HepG2 (cell line): Measurements from ENCODE around the gene TMEM121. TPM values are rescaled to one million over a fixed set of nuclear protein-coding genes. Genes with fewer than 3 reads are reported as not detected.

Source experiments
- ATAC-seq: fragments of 200-7000 bp; cut with Tn5 transposase; 3 replicates; pipeline ENCODE4 v1.9.1; 2020; ENCODE audit warnings: mild to moderate bottlenecking, moderate library complexity
- BruUV-seq: library from RNA; stranded (reverse); fragments of 400-500 nt; replicated peaks from 2 replicates; lab custom pipeline; 2021; lab: Mats Ljungman, UMichigan
- CTCF ChIA-PET: fragments of 300-600 bp; formaldehyde crosslinking; extraction: SDS; loops from one replicate; lab custom pipeline; 2021; ENCODE audit warnings: low total read pairs, inconsistent platforms, low intra/inter-chr PET ratio; lab: Yijun Ruan, JAX
- POLR2A ChIA-PET: fragments of 350-600 bp; sonication (Branson Sonifier 250); formaldehyde crosslinking; loops from one replicate; lab custom pipeline; 2020; ENCODE audit warnings: antibody characterized with exemption, inconsistent platforms; lab: Yijun Ruan, JAX
- DNase-seq: peaks from one replicate; pipeline ENCODE4 v3.0.0-alpha.2; 2015; ENCODE audit warnings: low spot score
- FAIRE-seq: peaks from 3 replicates; lab custom pipeline; 2011; peaks lifted over from hg19 to GRCh38; lab: Jason Lieb, UNC
- H2AFZ ChIP-seq: one replicate; pipeline ENCODE4 v1.6.1; 2011; ENCODE audit warnings: low read length, inconsistent platforms
- H3K27ac ChIP-seq: fragments of 300-600 bp; 3 replicates; pipeline ENCODE4 v1.8.0; 2011; ENCODE audit warnings: mixed run types, mild to moderate bottlenecking, mixed read lengths, low read length, inconsistent platforms; ENCODE audit not compliant: insufficient read depth; ENCODE audit errors: extremely low read length
- H3K27me3 ChIP-seq, 2 experiments: fragments of 200-600 bp in 1 of 2; 2 replicates in 1 of 2; 3 replicates in 1 of 2; pipeline versions ENCODE4 v1.6.0 to v1.8.0; 2011; ENCODE audit warnings: low read length in 2 of 2, mild to moderate bottlenecking in 2 of 2, moderate library complexity in 2 of 2, inconsistent platforms in 1 of 2; ENCODE audit not compliant: insufficient read depth in 2 of 2, control insufficient read depth in 1 of 2
- H3K36me3 ChIP-seq, 2 experiments: fragments of 200-600 bp in 1 of 2; replicated peaks in 1 of 2; 2 replicates in 1 of 2; 3 replicates in 1 of 2; pipeline versions ENCODE4 v1.5.1 to v1.8.0; 2011; ENCODE audit warnings: low read length in 2 of 2, inconsistent platforms in 1 of 2; ENCODE audit not compliant: insufficient read depth in 2 of 2, control insufficient read depth in 1 of 2
- H3K4me1 ChIP-seq: 2 replicates; pipeline ENCODE4 v1.5.1; 2012; ENCODE audit warnings: low read length, inconsistent platforms; ENCODE audit not compliant: insufficient read depth
- H3K4me2 ChIP-seq: 2 replicates; pipeline ENCODE4 v1.6.0; 2011; ENCODE audit warnings: low read depth, low read length, inconsistent platforms
- H3K4me3 ChIP-seq, 3 experiments: fragments of 200-600 bp in 1 of 3; sonication (generic), shearing (Covaris generic) in 1 of 3; replicated peaks in 1 of 3; 2 replicates each; pipeline ENCODE4 v1.5.1; 2011 to 2016; ENCODE audit warnings: low read length in 3 of 3, inconsistent platforms in 2 of 3, low read depth in 2 of 3, mild to moderate bottlenecking in 2 of 3, control low read depth in 1 of 3, mixed read lengths in 1 of 3; ENCODE audit not compliant: insufficient read depth in 1 of 3
- H3K79me2 ChIP-seq: one replicate; pipeline ENCODE4 v1.6.1; 2011; ENCODE audit warnings: low read length, inconsistent platforms; ENCODE audit not compliant: insufficient read depth
- H3K9ac ChIP-seq: 2 replicates; pipeline ENCODE4 v1.6.0; 2011; ENCODE audit warnings: mild to moderate bottlenecking, low read depth, low read length, inconsistent platforms; ENCODE audit not compliant: insufficient read depth
- H3K9me3 ChIP-seq: 2 replicates; pipeline ENCODE4 v1.5.1; 2012; ENCODE audit warnings: mild to moderate bottlenecking, low read length
- H4K20me1 ChIP-seq: 2 replicates; pipeline ENCODE4 v1.6.0; 2011; ENCODE audit warnings: inconsistent platforms, mild to moderate bottlenecking, low read length, moderate library complexity; ENCODE audit not compliant: insufficient read depth
- ARID2 ChIP-seq: sonication (generic); formaldehyde crosslinking; IDR thresholded peaks from 2 replicates; pipeline ENCODE4 v1.8.1; 2022; ENCODE audit warnings: mild to moderate bottlenecking, missing genetic modification reagents, borderline replicate concordance
- CREM ChIP-seq, 2 experiments: sonication (generic) in 1 of 2; formaldehyde crosslinking in 1 of 2; IDR thresholded peaks; 2 replicates each; pipeline versions ENCODE4 v1.4.0 to v1.6.1; 2016 to 2020; ENCODE audit warnings: antibody characterized with exemption in 1 of 2, mild to moderate bottlenecking in 1 of 2, missing genetic modification reagents in 1 of 2
- ELF4 ChIP-seq: sonication (generic); formaldehyde crosslinking; IDR thresholded peaks from 2 replicates; pipeline ENCODE4 v1.5.0; 2020; ENCODE audit warnings: missing genetic modification reagents, mild to moderate bottlenecking, moderate library complexity, borderline replicate concordance
- KAT7 ChIP-seq: IDR thresholded peaks from 2 replicates; pipeline ENCODE4 v1.6.1; 2018; ENCODE audit warnings: borderline replicate concordance, missing compliant biosample characterization
- MXD4 ChIP-seq: IDR thresholded peaks from 2 replicates; pipeline ENCODE4 v1.6.1; 2016; ENCODE audit warnings: mild to moderate bottlenecking, missing biosample characterization, missing genetic modification reagents
- POLR2A ChIP-seq, 2 experiments: IDR thresholded peaks; 2 replicates each; pipeline ENCODE4 v1.6.1; 2011; ENCODE audit warnings: low read depth in 2 of 2, low read length in 2 of 2, mild to moderate bottlenecking in 1 of 2, moderate library complexity in 1 of 2; ENCODE audit not compliant: insufficient read depth in 1 of 2
- RFXANK ChIP-seq: IDR thresholded peaks from 2 replicates; pipeline ENCODE4 v1.6.1; 2016
- ZNF207 ChIP-seq: fragments of 450-650 bp; IDR thresholded peaks from 2 replicates; pipeline ENCODE4 v1.6.1; 2016; ENCODE audit warnings: antibody characterized with exemption, borderline replicate concordance
- ZNF263 ChIP-seq: sonication (generic); formaldehyde crosslinking; IDR thresholded peaks from 2 replicates; pipeline ENCODE4 v1.4.0; 2020; ENCODE audit warnings: missing genetic modification reagents
- ZNF354B ChIP-seq: sonication (generic); formaldehyde crosslinking; IDR thresholded peaks from 2 replicates; pipeline ENCODE4 v1.8.0; 2022; ENCODE audit warnings: mild to moderate bottlenecking, missing genetic modification reagents
- ZNF83 ChIP-seq: sonication (generic); formaldehyde crosslinking; IDR thresholded peaks from 2 replicates; pipeline ENCODE4 v1.4.0; 2020; ENCODE audit warnings: missing genetic modification reagents, mild to moderate bottlenecking, borderline replicate concordance
- ZNF839 ChIP-seq: sonication (generic); formaldehyde crosslinking; IDR thresholded peaks from 2 replicates; pipeline ENCODE4 v1.4.0; 2020; ENCODE audit warnings: missing genetic modification reagents, mild to moderate bottlenecking, borderline replicate concordance
- WGBS: methylation state at CpG from one replicate; pipeline ENCODE4 v1.1.6; 2017; ENCODE audit warnings: low lambda C conversion rate; 5-methylcytosine and 5-hydroxymethylcytosine counted together
- in situ Hi-C: cut with HindIII; loops from 2 replicates; pipeline ENCODE4 v1.10.0; 2017; ENCODE audit warnings: low pct_unique_long_range_greater_than_20kb; ENCODE audit not compliant: extremely low pct_ligation_motif_present
- intact Hi-C: fragments of 100-400 bp; cut with micrococcal nuclease; formaldehyde crosslinking; loops from one replicate; pipeline ENCODE4 v1.10.0; 2022; ENCODE audit not compliant: unreplicated experiment
- polyA plus RNA-seq, 8 experiments: library from polyadenylated mRNA; depleted of rRNA in 3 of 8; stranded (reverse) in 7 of 8; unstranded in 1 of 8; fragments of >200 nt; fragmentation: Illumina TruSeq in 4 of 8; extraction: Trizol in 4 of 8; gene quantifications; 2 replicates each; pipeline versions ENCODE4 v1.2.1 to v1.2.3, GENCODE V29; 2011 to 2016; ENCODE audit warnings: low read depth in 4 of 8, missing spikeins in 1 of 8, mixed read lengths in 1 of 8; ENCODE audit not compliant: insufficient read depth in 1 of 8
- total RNA-seq, 5 experiments: library from RNA; depleted of rRNA; stranded (reverse); fragments of >200 nt; fragmentation: Illumina TruSeq; extraction: Trizol; gene quantifications; 2 replicates each; pipeline ENCODE4 v1.2.3, GENCODE V29; 2016; ENCODE audit warnings: low read depth in 1 of 5
- TF ChIP-seq, protein P1 (sequence below): sonication (generic); formaldehyde crosslinking; IDR thresholded peaks from 2 replicates; pipeline ENCODE4 v1.4.0; 2020; ENCODE audit warnings: mild to moderate bottlenecking, low read depth, missing genetic modification reagents
- TF ChIP-seq, protein P2 (sequence below): IDR thresholded peaks from 2 replicates; pipeline ENCODE4 v1.6.1; 2016; ENCODE audit warnings: low read depth, borderline replicate concordance
- TF ChIP-seq, protein P3 (sequence below): conservative IDR thresholded peaks from 2 replicates; pipeline ENCODE4 v1.6.1; 2018; ENCODE audit warnings: missing genetic modification reagents
- TF ChIP-seq, protein P4 (sequence below): sonication (generic); formaldehyde crosslinking; conservative IDR thresholded peaks from 2 replicates; pipeline ENCODE4 v1.5.0; 2020; ENCODE audit warnings: missing genetic modification reagents
- TF ChIP-seq, protein P5 (sequence below): sonication (generic); formaldehyde crosslinking; IDR thresholded peaks from 2 replicates; pipeline ENCODE4 v1.4.0; 2020; ENCODE audit warnings: mild to moderate bottlenecking, missing genetic modification reagents

TMEM121 gene
- total and polyA plus RNA-seq, 2 of the 13 experiments (the other 11 are each of a cell fraction or from before 2014, with no cell fraction given): 6.6 to 19.0 TPM

DNA sequence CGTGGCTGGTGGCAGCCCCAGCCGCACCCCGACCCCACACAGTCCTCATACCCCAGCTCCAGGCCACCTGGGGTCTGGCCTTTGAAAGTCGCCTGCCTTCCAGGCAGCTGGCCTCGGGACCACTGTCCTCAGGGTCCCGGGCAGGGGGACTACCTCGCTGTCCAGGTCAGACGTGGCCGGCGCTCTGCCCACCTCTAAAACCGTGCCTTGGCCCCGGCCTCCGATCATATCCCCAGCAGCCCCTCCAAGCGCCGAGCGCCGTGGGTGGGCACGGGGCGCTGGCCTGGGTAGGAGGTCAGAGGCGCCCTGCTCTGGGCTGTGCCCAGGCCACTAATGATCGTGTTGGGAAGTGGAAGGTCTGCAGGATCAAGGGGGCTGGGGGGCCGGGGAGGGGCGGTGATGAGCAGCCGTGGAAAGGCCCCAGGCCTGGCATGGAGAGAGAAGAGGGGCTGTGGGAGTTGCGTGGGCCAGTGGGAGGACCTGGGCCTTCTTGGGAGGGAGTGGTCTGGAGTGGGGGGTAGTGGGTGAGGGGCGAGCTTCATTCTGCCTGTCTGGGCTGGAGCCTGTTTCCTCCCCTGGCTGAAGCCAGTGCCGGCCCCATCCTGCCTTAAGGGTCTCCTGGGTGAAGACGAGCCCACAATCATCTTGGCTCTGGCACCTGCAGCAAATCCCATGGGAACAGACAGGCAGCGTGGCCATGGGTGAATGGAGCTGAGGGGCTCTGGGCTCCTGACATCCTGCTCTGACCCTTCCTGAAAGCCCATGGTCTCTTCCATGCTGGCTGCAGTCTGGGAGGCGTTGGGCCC lies 4.9 kb downstream of the TMEM121 start:
- intact Hi-C loops: loop anchor here (5.0 kb wide), 1 partner anchor 159 kb away; no protein-coding TSS in a partner anchor
- TF ChIP-seq CREM (IDR thresholded peaks at IDR 0.05) (no peak), CREM (CRISPR knock-in tag; IDR thresholded peaks at IDR 0.05) (no peak), KAT7 (no peak), ZNF354B (CRISPR knock-in tag) (no peak), ZNF83 (no peak), RFXANK (no peak), POLR2A (IDR thresholded peaks at IDR 0.05; ENCODE audit: insufficient read depth in 1 of 2, low read depth in 2 of 2, low read length in 2 of 2) (peak in 1 of 2 experiments; percentile 31; a peak in 1 of 4 replicates), ZNF839 (CRISPR knock-in tag) (no peak), ZNF207 (no peak), MXD4 (CRISPR knock-in tag) (no peak), ZNF263 (CRISPR knock-in tag) (no peak), ARID2 (CRISPR knock-in tag) (no peak), ELF4 (CRISPR knock-in tag) (no peak)
- TF ChIP-seq, protein P1, sequence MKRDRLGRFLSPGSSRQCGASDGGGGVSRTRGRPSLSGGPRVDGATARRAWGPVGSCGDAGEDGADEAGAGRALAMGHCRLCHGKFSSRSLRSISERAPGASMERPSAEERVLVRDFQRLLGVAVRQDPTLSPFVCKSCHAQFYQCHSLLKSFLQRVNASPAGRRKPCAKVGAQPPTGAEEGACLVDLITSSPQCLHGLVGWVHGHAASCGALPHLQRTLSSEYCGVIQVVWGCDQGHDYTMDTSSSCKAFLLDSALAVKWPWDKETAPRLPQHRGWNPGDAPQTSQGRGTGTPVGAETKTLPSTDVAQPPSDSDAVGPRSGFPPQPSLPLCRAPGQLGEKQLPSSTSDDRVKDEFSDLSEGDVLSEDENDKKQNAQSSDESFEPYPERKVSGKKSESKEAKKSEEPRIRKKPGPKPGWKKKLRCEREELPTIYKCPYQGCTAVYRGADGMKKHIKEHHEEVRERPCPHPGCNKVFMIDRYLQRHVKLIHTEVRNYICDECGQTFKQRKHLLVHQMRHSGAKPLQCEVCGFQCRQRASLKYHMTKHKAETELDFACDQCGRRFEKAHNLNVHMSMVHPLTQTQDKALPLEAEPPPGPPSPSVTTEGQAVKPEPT: no peak
- TF ChIP-seq, protein P2, sequence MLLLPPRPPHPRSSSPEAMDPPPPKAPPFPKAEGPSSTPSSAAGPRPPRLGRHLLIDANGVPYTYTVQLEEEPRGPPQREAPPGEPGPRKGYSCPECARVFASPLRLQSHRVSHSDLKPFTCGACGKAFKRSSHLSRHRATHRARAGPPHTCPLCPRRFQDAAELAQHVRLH (CRISPR knock-in tag): no peak
- TF ChIP-seq, protein P3, sequence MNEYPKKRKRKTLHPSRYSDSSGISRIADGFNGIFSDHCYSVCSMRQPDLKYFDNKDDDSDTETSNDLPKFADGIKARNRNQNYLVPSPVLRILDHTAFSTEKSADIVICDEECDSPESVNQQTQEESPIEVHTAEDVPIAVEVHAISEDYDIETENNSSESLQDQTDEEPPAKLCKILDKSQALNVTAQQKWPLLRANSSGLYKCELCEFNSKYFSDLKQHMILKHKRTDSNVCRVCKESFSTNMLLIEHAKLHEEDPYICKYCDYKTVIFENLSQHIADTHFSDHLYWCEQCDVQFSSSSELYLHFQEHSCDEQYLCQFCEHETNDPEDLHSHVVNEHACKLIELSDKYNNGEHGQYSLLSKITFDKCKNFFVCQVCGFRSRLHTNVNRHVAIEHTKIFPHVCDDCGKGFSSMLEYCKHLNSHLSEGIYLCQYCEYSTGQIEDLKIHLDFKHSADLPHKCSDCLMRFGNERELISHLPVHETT (CRISPR knock-in tag): no peak
- TF ChIP-seq, protein P4, sequence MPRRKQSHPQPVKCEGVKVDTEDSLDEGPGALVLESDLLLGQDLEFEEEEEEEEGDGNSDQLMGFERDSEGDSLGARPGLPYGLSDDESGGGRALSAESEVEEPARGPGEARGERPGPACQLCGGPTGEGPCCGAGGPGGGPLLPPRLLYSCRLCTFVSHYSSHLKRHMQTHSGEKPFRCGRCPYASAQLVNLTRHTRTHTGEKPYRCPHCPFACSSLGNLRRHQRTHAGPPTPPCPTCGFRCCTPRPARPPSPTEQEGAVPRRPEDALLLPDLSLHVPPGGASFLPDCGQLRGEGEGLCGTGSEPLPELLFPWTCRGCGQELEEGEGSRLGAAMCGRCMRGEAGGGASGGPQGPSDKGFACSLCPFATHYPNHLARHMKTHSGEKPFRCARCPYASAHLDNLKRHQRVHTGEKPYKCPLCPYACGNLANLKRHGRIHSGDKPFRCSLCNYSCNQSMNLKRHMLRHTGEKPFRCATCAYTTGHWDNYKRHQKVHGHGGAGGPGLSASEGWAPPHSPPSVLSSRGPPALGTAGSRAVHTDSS: no peak
- TF ChIP-seq, protein P5, sequence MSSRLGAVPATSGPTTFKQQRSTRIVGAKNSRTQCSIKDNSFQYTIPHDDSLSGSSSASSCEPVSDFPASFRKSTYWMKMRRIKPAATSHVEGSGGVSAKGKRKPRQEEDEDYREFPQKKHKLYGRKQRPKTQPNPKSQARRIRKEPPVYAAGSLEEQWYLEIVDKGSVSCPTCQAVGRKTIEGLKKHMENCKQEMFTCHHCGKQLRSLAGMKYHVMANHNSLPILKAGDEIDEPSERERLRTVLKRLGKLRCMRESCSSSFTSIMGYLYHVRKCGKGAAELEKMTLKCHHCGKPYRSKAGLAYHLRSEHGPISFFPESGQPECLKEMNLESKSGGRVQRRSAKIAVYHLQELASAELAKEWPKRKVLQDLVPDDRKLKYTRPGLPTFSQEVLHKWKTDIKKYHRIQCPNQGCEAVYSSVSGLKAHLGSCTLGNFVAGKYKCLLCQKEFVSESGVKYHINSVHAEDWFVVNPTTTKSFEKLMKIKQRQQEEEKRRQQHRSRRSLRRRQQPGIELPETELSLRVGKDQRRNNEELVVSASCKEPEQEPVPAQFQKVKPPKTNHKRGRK: no peak

More for the DNA sequence above, 4.9 kb downstream of the TMEM121 start:
- H2AFZ ChIP-seq: no peak overlapping the region
- DNase-seq: no peak
- BruUV-seq: no TSS peak
- H3K4me2 ChIP-seq: no peak overlapping the region
- no peak overlapping the region for H3K4me3 ChIP-seq
- no peak overlapping the region for H3K9ac ChIP-seq
- POLR2A ChIA-PET: interaction anchor here (1.1 kb wide), 1 partner anchor 42 kb away, joined by 3 read pairs; no protein-coding TSS in a partner anchor
- peaks cover 45% of the 10 kb centered on the region for H3K4me1 ChIP-seq
- H3K27me3 ChIP-seq: peaks cover 3 to 42% of the 10 kb centered on the region in 2 experiments; a peak in 4 of 5 replicates
- ATAC-seq: no peak
- no peaks in the 10 kb centered on the region for H3K79me2 ChIP-seq
- in situ Hi-C loops: loop anchor here (5.0 kb wide), 1 partner anchor 154 kb away; no protein-coding TSS in a partner anchor
- H3K36me3 ChIP-seq: 0 out of 5 replicates have a peak, but pooled peaks cover 0 to 6% of the 10 kb centered on the region in 2 experiments
- CTCF ChIA-PET: no interaction called here
- no peak overlapping the region for H3K27ac ChIP-seq
- H4K20me1 ChIP-seq: no peaks in the 10 kb centered on the region
- WGBS: 65% methylated on average over 15 of the region's 30 CpGs
- FAIRE-seq: no peak
- no peaks in the 10 kb centered on the region for H3K9me3 ChIP-seq
